KMS-11 (cell line): Measurements from ENCODE around the gene ZNF618.

ENCODE experiments used
- H2AFZ ChIP-seq: fragments of 200-600 bp; sonication (generic); 2 replicates; pipeline ENCODE4 v1.6.1; 2016; ENCODE audit warnings: antibody characterized with exemption, mixed run types, low read depth
- H3K27ac ChIP-seq: fragments of 200-600 bp; sonication (generic); 2 replicates; pipeline ENCODE4 v1.6.1; 2016; ENCODE audit warnings: mild to moderate bottlenecking, mixed run types
- H3K27me3 ChIP-seq: fragments of 200-600 bp; sonication (generic); 2 replicates; pipeline ENCODE4 v1.6.1; 2017; ENCODE audit warnings: mild to moderate bottlenecking, low read depth, mixed run types, moderate library complexity; ENCODE audit not compliant: insufficient read depth
- H3K36me3 ChIP-seq: fragments of 200-600 bp; sonication (generic); 2 replicates; pipeline ENCODE4 v1.6.1; 2017; ENCODE audit warnings: mild to moderate bottlenecking, mixed run types; ENCODE audit not compliant: insufficient read depth
- H3K4me1 ChIP-seq: fragments of 200-600 bp; sonication (generic); 2 replicates; pipeline ENCODE4 v1.6.1; 2016; ENCODE audit warnings: mild to moderate bottlenecking, low read depth, mixed run types; ENCODE audit not compliant: poor library complexity, severe bottlenecking
- H3K4me2 ChIP-seq: fragments of 200-600 bp; sonication (generic); 2 replicates; pipeline ENCODE4 v1.7.0; 2016; ENCODE audit warnings: mild to moderate bottlenecking, mixed run types
- H3K4me3 ChIP-seq: fragments of 200-600 bp; sonication (generic); IDR thresholded peaks from 2 replicates; pipeline ENCODE4 v1.6.1; 2017; ENCODE audit warnings: low read depth, low read length, mixed read lengths; ENCODE audit not compliant: insufficient read depth
- H3K79me2 ChIP-seq: fragments of 200-600 bp; sonication (generic); 2 replicates; pipeline ENCODE4 v1.6.1; 2016; ENCODE audit warnings: low read depth, mixed run types; ENCODE audit not compliant: insufficient read depth
- H3K9ac ChIP-seq: fragments of 200-600 bp; sonication (generic); 2 replicates; pipeline ENCODE4 v1.6.1; 2016; ENCODE audit warnings: mild to moderate bottlenecking, mixed run types
- H4K20me1 ChIP-seq: fragments of 200-600 bp; sonication (generic); 2 replicates; pipeline ENCODE4 v1.6.1; 2016; ENCODE audit warnings: mild to moderate bottlenecking, mixed run types; ENCODE audit not compliant: insufficient read depth
- CTCF ChIP-seq: fragments of 200-600 bp; sonication (generic); conservative IDR thresholded peaks from 2 replicates; pipeline ENCODE4 v1.6.1; 2017; ENCODE audit warnings: low read depth, mild to moderate bottlenecking, antibody characterized with exemption, low read length, moderate library complexity, mixed read lengths

ZNF618 gene

GRCh38 chr9:114008667-114009410, 132.7 kb downstream of the ZNF618 start:
- Histone ChIP-seq H3K79me2 (no peaks in the 10 kb centered on the region), H3K9ac (no peak overlapping the region), H3K4me2 (no peak overlapping the region), H3K4me1 (no peaks in the 10 kb centered on the region), H3K27me3 (no peaks in the 10 kb centered on the region), H2AFZ (no peak overlapping the region), H3K4me3 (no peak overlapping the region), H3K27ac (no peak overlapping the region), H4K20me1 (no peaks in the 10 kb centered on the region), H3K36me3 (no peaks in the 10 kb centered on the region)
- no peak for TF ChIP-seq CTCF

- Histone ChIP-seq H3K4me3 (no peak overlapping the region), H3K4me1 (no peaks in the 10 kb centered on the region), H3K36me3 (no peaks in the 10 kb centered on the region), H3K27me3 (no peaks in the 10 kb centered on the region), H3K4me2 (no peak overlapping the region), H3K27ac (no peak overlapping the region), H3K79me2 (no peaks in the 10 kb centered on the region), H4K20me1 (no peaks in the 10 kb centered on the region), H2AFZ (no peak overlapping the region), H3K9ac (no peak overlapping the region)
- no peak for TF ChIP-seq CTCF
These were observed 135.2 kb downstream of the ZNF618 start for GRCh38 chr9:114011313-114011712.

GRCh38 chr9:114012126-114012525, 136.0 kb downstream of the ZNF618 start:
- no peaks in the 10 kb centered on the region for H3K36me3 ChIP-seq
- H4K20me1 ChIP-seq: no peaks in the 10 kb centered on the region
- H3K79me2 ChIP-seq: no peaks in the 10 kb centered on the region
- no peaks in the 10 kb centered on the region for H3K27me3 ChIP-seq
- no peaks in the 10 kb centered on the region for H3K4me1 ChIP-seq
- no peak overlapping the region for H2AFZ ChIP-seq
- no peak overlapping the region for H3K4me2 ChIP-seq
- H3K4me3 ChIP-seq: no peak overlapping the region
- no peak overlapping the region for H3K9ac ChIP-seq
- no peak overlapping the region for H3K27ac ChIP-seq
- TF ChIP-seq CTCF: no peak

- H4K20me1 ChIP-seq: no peaks in the 10 kb centered on the region
- H3K4me1 ChIP-seq: no peaks in the 10 kb centered on the region
- H3K79me2 ChIP-seq: no peaks in the 10 kb centered on the region
- H3K27ac ChIP-seq: no peak overlapping the region
- no peaks in the 10 kb centered on the region for H3K36me3 ChIP-seq
- no peak for TF ChIP-seq CTCF
- H2AFZ ChIP-seq: no peak overlapping the region
- no peaks in the 10 kb centered on the region for H3K27me3 ChIP-seq
- H3K4me3 ChIP-seq: no peak overlapping the region
- H3K4me2 ChIP-seq: no peak overlapping the region
- H3K9ac ChIP-seq: no peak overlapping the region
These were observed 137.9 kb downstream of the ZNF618 start for GRCh38 chr9:114014044-114014443.
